Activated T-helper 1 cell treated with anti-CD3 and anti-CD28 coated beads, Interleukin-12 subunit alpha, Interleukin-12 subunit beta, Interleukin-2, Interleukin-4 antibody, amounts not matched to agents 30 ng/mL and 10 ng/mL and 1 ng/mL, durations not matched to agents 14 hours and 24 hours and 36 hours (primary cell): ENCODE data around the gene RPUSD3. TPM values are rescaled to one million over a fixed set of nuclear protein-coding genes. Genes with fewer than 3 reads are reported as not detected.
"Not testable (repeated sequence)": the region's sequence is repeated elsewhere in the genome, so short reads cannot be mapped to it uniquely, and the experiment has no call there.

Experiments
- DNase-seq: peaks from one replicate; pipeline ENCODE4 v3.0.0; 2021; ENCODE audit warnings: low spot score
- H3K27ac Mint-ChIP-seq: one replicate; pipeline ENCODE4 v1.8.0; 2021; ENCODE audit warnings: mild to moderate bottlenecking, mixed read lengths
- H3K27me3 Mint-ChIP-seq: one replicate; pipeline ENCODE4 v1.8.0; 2022; ENCODE audit warnings: mild to moderate bottlenecking, moderate library complexity, mixed read lengths; ENCODE audit not compliant: insufficient read depth
- H3K36me3 Mint-ChIP-seq: one replicate; pipeline ENCODE4 v1.8.0; 2021; ENCODE audit warnings: low read depth, mixed read lengths
- H3K4me1 Mint-ChIP-seq: one replicate; pipeline ENCODE4 v1.8.0; 2021; ENCODE audit warnings: low read depth, mixed read lengths
- H3K4me3 Mint-ChIP-seq: one replicate; pipeline ENCODE4 v1.8.0; 2021; ENCODE audit warnings: mild to moderate bottlenecking, moderate library complexity, mixed read lengths
- H3K9me3 Mint-ChIP-seq: one replicate; pipeline ENCODE4 v1.8.0; 2021; ENCODE audit warnings: mixed read lengths
- intact Hi-C: fragments of 100-400 bp; cut with micrococcal nuclease; formaldehyde crosslinking; loops from one replicate; pipeline ENCODE4 v1.15.1; 2024
- total RNA-seq: library from RNA; stranded (reverse); gene quantifications from 2 replicates; pipeline ENCODE4 v1.2.3, GENCODE V29; 2022

Gene RPUSD3
- total RNA-seq, 1 donor from 2014 or later, result 79.5 TPM

GRCh38 chr3:9861626-9862130 is 17.9 kb upstream of the RPUSD3 start:
- H3K4me3 Mint-ChIP-seq, result no peak overlapping the region
- peaks cover 13% of the 10 kb centered on the region for H3K27me3 Mint-ChIP-seq
- H3K36me3 Mint-ChIP-seq, result no peaks in the 10 kb centered on the region
- intact Hi-C loops, result loop anchor here (5.0 kb wide), 1 partner anchor 51 kb away; no protein-coding TSS in a partner anchor
- no peaks in the 10 kb centered on the region for H3K4me1 Mint-ChIP-seq
- H3K9me3 Mint-ChIP-seq, result no peaks in the 10 kb centered on the region
- H3K27ac Mint-ChIP-seq, result no peak overlapping the region
- DNase-seq, result no peak

DNA sequence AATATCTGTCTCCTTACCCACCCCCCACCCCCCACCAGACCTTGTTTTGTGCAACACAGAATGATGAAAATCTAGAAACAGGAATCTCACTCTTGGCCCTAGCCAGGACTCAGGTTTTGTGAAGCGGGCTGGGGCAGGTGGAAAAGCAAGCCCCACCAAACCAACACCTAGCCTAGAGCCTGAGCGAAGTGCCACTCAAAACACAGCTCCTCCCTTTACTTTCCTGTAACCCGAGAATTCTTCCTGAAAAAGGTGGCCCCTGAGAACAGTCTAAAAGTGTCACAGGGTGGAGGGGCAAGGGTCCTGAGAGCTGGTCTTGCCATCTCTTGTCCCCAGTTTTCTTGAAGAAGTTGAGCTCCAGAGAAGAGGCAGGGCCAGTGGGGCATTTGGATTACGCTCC is 17.4 kb upstream of the RPUSD3 start:
- Mint-ChIP-seq H3K9me3 (no peaks in the 10 kb centered on the region), H3K27me3 (peaks cover 13% of the 10 kb centered on the region), H3K27ac (no peak overlapping the region), H3K36me3 (no peaks in the 10 kb centered on the region), H3K4me1 (no peaks in the 10 kb centered on the region), H3K4me3 (no peak overlapping the region)
- DNase-seq, result no peak
- intact Hi-C loops, result loop anchor here (5.0 kb wide), 1 partner anchor 51 kb away; no protein-coding TSS in a partner anchor

DNA sequence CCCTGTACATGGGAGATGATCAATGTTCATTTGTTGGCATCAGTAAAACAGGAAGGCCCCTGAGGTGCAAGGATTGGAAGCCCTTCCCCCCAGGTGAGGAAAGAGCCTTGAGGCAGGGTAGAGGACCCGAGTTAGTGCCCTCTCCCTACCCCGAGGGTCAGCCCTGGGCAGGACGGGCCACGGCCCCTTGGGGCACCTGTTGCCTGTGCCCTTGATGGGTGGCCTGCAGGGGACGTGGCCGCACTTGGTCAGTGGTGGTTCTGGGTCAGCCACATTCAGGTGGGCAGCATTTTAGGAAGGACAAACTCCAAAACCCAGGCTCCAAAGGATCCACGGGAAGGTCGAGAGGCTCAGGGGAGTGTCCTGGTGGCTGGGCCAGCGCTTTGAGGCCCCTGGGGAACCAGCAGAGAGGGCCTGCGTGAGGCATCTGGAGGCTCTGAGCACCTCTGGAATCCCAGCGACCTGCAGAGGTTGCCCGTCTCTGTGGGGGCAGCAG is 15.8 kb upstream of the RPUSD3 start:
- Mint-ChIP-seq H3K27ac (no peak overlapping the region), H3K9me3 (no peaks in the 10 kb centered on the region), H3K36me3 (no peaks in the 10 kb centered on the region), H3K4me1 (no peaks in the 10 kb centered on the region), H3K27me3 (peaks cover 15% of the 10 kb centered on the region), H3K4me3 (no peak overlapping the region)
- no peak for DNase-seq
- intact Hi-C loops, result loop anchor here (5.0 kb wide), 1 partner anchor 53 kb away; no protein-coding TSS in a partner anchor

GRCh38 chr3:9855594-9855993 is 11.8 kb upstream of the RPUSD3 start:
- Mint-ChIP-seq H3K27ac (no peak overlapping the region), H3K27me3 (peaks cover 29% of the 10 kb centered on the region), H3K9me3 (no peaks in the 10 kb centered on the region), H3K4me1 (no peaks in the 10 kb centered on the region), H3K4me3 (no peak overlapping the region), H3K36me3 (no peaks in the 10 kb centered on the region)
- no peak for DNase-seq
- intact Hi-C loops, result no loop called here

- H3K4me1 Mint-ChIP-seq, H3K4me3 Mint-ChIP-seq, DNase-seq, H3K9me3 Mint-ChIP-seq, intact Hi-C loops, H3K27ac Mint-ChIP-seq, H3K36me3 Mint-ChIP-seq: not testable (repeated sequence)
- H3K27me3 Mint-ChIP-seq, result peaks cover 33% of the 10 kb centered on the region
Observed at GRCh38 chr3:9854291-9854940, 10.6 kb upstream of the RPUSD3 start.

- Mint-ChIP-seq H3K4me1 (peaks cover 4% of the 10 kb centered on the region), H3K36me3 (no peaks in the 10 kb centered on the region), H3K9me3 (no peaks in the 10 kb centered on the region), H3K4me3 (no peak overlapping the region), H3K27ac (no peak overlapping the region), H3K27me3 (peaks cover 33% of the 10 kb centered on the region)
- intact Hi-C loops, result no loop called here
- DNase-seq, result no peak
Observed at GRCh38 chr3:9852528-9852927, 8.7 kb upstream of the RPUSD3 start.

- H3K4me3 Mint-ChIP-seq, H3K4me1 Mint-ChIP-seq, DNase-seq, intact Hi-C loops, H3K36me3 Mint-ChIP-seq, H3K9me3 Mint-ChIP-seq, H3K27ac Mint-ChIP-seq: not testable (repeated sequence)
- peaks cover 33% of the 10 kb centered on the region for H3K27me3 Mint-ChIP-seq
Observed at GRCh38 chr3:9851926-9852325, 8.1 kb upstream of the RPUSD3 start.

DNA sequence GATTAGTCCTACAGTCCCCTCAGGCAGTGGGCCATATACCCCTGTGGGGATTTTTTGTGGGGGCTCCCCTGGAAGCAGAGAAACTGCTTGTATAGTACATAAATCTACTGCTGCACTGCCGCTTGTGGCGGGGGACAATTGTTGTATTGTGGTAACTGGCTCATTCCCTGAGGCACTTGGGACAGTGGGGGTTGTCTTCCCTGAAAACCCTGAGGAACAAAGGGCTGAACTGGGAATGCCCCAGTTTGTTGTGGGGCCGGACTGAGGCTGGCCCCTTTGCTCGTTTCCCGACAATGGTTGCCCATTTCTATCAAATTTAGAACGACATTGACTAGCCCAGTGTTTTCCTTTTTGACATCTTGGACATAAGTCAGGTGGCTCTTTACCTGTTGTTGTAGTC is 7.6 kb upstream of the RPUSD3 start:
- DNase-seq, H3K4me3 Mint-ChIP-seq, intact Hi-C loops, H3K27ac Mint-ChIP-seq, H3K9me3 Mint-ChIP-seq, H3K36me3 Mint-ChIP-seq, H3K4me1 Mint-ChIP-seq: not testable (repeated sequence)
- peaks cover 33% of the 10 kb centered on the region for H3K27me3 Mint-ChIP-seq

DNA sequence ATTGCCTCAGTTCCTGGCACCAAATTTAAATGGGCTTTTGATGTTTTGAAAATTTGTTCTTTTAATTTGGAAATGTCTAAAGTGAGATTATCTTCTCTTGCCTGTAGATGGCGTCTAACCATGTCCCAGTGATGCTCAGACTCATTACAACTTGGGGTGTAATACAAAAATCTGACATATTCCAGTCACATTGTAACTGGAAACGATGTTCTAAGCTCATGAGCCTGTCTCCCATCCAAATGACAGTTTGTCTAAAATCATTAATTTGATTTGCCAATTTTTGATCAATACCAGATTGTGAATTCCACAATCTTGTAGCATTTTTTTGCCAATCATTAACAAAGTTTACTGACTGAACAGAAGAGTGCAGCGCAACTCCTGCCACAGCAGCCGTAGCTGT is 5.1 kb upstream of the RPUSD3 start:
- H3K27ac Mint-ChIP-seq, H3K36me3 Mint-ChIP-seq, H3K4me3 Mint-ChIP-seq, H3K9me3 Mint-ChIP-seq, DNase-seq: not testable (repeated sequence)
- Mint-ChIP-seq H3K27me3 (peaks cover 29% of the 10 kb centered on the region), H3K4me1 (peaks cover 18% of the 10 kb centered on the region)
- intact Hi-C loops, result loop anchor here (10.0 kb wide), 1 partner anchor 266 kb away; the partner anchor contains the start of gene BRK1

- not testable (repeated sequence) for H3K36me3 Mint-ChIP-seq, DNase-seq, H3K27ac Mint-ChIP-seq, H3K4me3 Mint-ChIP-seq, H3K9me3 Mint-ChIP-seq
- peaks cover 18% of the 10 kb centered on the region for H3K4me1 Mint-ChIP-seq
- peaks cover 22% of the 10 kb centered on the region for H3K27me3 Mint-ChIP-seq
- intact Hi-C loops, result loop anchor here (10.0 kb wide), 1 partner anchor 267 kb away; the partner anchor contains the start of gene BRK1
Observed at GRCh38 chr3:9847870-9848269, 4.1 kb upstream of the RPUSD3 start.

GRCh38 chr3:9846931-9847488 is 3.2 kb upstream of the RPUSD3 start:
- Mint-ChIP-seq H3K9me3 (no peaks in the 10 kb centered on the region), H3K4me3 (no peak overlapping the region), H3K27me3 (peaks cover 14% of the 10 kb centered on the region), H3K36me3 (peaks cover 4% of the 10 kb centered on the region), H3K4me1 (peaks cover 24% of the 10 kb centered on the region), H3K27ac (no peak overlapping the region)
- intact Hi-C loops, result loop anchor here (10.0 kb wide), 1 partner anchor 268 kb away; the partner anchor contains the start of gene BRK1
- DNase-seq, result no peak

DNA sequence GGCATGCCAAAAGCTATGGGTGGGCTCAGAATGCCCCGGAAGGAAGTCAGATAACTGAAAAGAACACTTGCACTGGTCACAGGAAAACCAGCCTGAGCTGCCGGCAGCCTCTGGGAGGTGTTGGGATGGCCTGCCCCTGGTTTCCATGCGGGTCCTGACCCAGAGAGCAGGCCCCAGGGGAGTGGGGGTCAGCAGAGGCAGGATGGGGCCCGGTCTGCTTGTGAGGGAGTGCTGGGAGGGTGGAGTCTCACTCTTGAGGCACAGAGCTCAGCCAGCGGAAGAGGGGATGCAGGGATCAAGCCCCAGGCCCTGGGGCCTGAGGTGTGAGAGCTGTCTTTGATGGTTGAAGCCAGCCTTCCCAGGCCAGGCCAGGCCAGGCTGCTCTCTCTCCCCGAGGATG is 2.4 kb upstream of the RPUSD3 start:
- intact Hi-C loops, result loop anchor here (10.0 kb wide), 1 partner anchor 269 kb away; the partner anchor contains the start of gene BRK1
- H3K4me1 Mint-ChIP-seq, result peaks cover 28% of the 10 kb centered on the region
- no peak for DNase-seq
- peaks cover 12% of the 10 kb centered on the region for H3K36me3 Mint-ChIP-seq
- H3K27ac Mint-ChIP-seq, result no peak overlapping the region
- peaks cover 12% of the 10 kb centered on the region for H3K27me3 Mint-ChIP-seq
- no peaks in the 10 kb centered on the region for H3K9me3 Mint-ChIP-seq
- no peak overlapping the region for H3K4me3 Mint-ChIP-seq

GRCh38 chr3:9841015-9841414 is 2.8 kb downstream of the RPUSD3 start:
- Mint-ChIP-seq H3K27ac (no peak overlapping the region), H3K9me3 (no peaks in the 10 kb centered on the region), H3K4me3 (no peak overlapping the region), H3K27me3 (no peaks in the 10 kb centered on the region), H3K36me3 (peaks cover 23% of the 10 kb centered on the region), H3K4me1 (peaks cover 24% of the 10 kb centered on the region)
- intact Hi-C loops, result loop anchor here (10.0 kb wide), 1 partner anchor 274 kb away; the partner anchor contains the start of gene BRK1
- DNase-seq, result no peak
